Fibroblast of skin of left quadriceps (primary cell): ENCODE measurements around the gene CCR1.
"Not testable (repeated sequence)": the region's sequence is repeated elsewhere in the genome, so short reads cannot be mapped to it uniquely, and the experiment has no call there.

ENCODE experiments used
- DNase-seq, 2 experiments: peaks; one replicate each; pipeline ENCODE4 v3.0.0-alpha.2; 2013; ENCODE audit warnings: low read depth in 2 of 2

Gene CCR1

DNA sequence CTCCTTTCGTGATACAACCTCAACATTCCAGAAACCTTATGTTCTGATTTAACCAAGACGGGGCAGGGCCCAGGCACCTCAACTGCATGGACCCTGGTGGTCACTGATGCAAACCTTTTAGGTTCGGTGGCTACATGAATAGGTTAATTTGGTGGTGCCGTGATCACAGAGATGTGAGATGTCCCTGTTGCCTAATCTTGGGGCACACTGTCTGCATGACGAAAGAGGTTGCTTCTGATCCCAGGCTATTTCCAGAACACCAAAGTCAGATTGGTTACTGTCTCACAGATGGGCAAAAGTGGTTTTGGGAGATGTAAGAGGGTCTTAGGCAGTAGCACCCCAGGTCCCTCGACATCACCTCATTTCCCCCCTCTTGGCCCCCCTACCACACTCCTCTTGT is 4.0 kb upstream of the CCR1 start:
- no peak for DNase-seq

- DNase-seq: no peak
Observed at GRCh38 chr3:46209746-46210470, 1.8 kb upstream of the CCR1 start.

DNA sequence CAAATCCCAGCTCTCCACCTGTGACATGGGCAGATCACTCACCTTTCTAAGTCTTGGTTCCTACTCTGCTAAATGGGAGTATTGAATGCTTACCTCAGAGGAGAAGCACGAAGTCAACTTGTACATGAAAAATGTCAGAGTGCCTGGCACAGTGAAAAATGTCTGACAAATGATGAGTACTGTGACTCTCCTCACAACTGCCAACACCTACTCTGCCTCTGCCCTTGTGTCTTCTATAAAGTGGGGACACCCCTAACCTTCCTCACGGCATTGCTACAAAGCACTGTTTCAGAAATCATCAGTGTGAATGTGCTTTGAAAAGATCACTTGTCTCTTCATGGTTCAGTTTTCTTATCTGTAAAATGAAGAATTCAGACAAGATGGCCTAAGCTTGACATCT is 940 bp upstream of the CCR1 start:
- no peak for DNase-seq

- DNase-seq: not testable (repeated sequence)
Observed at GRCh38 chr3:46207514-46207913, 599 bp downstream of the CCR1 start.

DNA sequence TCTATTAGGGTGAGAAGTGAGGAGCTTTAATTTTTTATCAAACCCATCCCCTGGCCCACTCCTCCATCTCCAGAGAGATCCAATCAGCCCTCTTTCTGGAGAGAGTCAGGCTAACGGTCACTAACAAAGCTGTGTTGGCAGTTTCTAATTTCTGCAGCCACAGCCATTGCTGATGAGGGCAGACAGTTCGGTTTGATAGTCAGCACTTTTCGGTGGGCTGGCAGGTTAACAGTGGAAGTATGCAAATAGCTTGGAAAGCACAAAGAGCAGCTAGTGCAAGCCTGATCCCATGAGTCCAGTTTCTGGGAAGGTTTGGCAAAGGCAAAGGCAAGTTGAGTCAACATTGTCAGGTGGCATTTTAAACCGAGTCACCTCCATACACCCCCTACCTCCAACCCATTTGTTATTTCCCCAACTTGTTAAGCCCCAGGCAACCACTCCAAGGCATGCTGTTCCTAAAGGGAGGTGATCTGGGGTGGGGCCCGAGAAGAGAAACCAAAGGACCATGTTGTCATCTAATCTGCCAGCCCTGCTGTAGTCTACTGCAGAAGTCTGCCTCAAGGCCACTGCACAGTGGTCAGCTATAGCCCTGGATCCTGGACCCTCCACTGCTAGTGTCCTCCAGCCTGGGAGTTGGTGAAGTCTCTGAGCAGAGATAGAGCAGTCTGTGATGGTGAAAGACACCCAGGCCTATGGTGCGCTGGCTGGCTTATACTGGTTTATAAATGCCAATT is 1.7 kb downstream of the CCR1 start:
- no peak for DNase-seq

GRCh38 chr3:46205286-46205960 is 2.7 kb downstream of the CCR1 start:
- DNase-seq: no peak

- no peak for DNase-seq
Observed at GRCh38 chr3:46203681-46204080, 4.4 kb downstream of the CCR1 start.

GRCh38 chr3:46202535-46202934 is 5.6 kb downstream of the CCR1 start:
- DNase-seq: no peak

GRCh38 chr3:46200790-46201189 is 7.3 kb downstream of the CCR1 start:
- DNase-seq: no peak

- no peak for DNase-seq
Observed at GRCh38 chr3:46200211-46200610, 7.9 kb downstream of the CCR1 start.

DNA sequence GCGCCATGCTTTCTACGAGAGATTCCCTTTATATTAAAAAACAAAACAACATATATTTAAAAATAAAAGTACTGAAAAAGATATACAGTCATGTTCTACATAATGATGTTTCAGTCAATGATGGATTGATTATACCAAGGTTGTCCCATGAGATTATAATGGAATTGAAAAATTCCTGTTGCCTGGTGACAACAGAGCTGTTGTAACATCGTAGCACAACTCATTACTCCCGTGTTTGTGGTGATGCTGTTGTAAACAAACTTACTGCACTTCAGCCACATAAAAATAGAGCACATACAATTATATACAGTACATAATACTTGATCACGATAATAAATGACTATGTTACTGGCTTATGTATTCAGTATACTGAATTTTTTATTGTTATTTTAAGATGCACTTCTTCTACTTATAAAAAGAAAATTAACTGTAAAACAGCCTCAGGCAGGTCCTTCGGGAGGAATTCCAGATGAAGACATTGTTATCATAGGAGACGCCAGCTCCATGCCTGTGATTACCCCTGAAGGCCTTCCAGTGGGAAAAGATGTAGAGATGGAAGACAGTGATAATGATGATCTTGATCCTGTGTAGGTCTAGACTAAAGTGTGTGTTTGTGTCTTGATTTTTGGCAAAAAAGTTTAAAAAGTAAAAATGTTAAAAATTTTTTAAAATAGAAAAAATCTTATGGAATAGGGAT is 11.7 kb downstream of the CCR1 start:
- DNase-seq: no peak

GRCh38 chr3:46194868-46195553 is 13.1 kb downstream of the CCR1 start:
- DNase-seq: no peak

DNA sequence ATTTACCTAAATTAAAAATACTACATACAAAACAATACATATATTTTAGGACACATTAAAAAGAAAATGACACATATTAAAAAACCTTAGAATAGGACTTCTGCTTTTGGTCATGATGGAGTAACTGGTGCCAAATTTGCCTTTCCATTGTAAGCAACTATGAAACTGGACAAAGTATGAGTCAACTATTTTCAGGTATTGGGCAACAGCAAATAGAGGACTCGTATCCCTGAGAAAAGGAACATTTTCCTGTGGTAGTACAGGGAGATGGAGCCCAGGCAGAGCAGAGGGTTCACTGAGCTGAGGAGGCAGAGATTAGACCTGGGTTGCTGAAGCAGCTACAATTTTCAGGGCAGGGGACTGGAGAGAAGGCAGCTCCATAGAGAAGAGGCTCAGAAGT is 14.7 kb downstream of the CCR1 start:
- DNase-seq: no peak

- no peak for DNase-seq
Observed at GRCh38 chr3:46192939-46193338, 15.2 kb downstream of the CCR1 start.

GRCh38 chr3:46191730-46192129 is 16.4 kb downstream of the CCR1 start:
- DNase-seq: no peak

- DNase-seq: no peak
Observed at GRCh38 chr3:46188708-46189107, 19.4 kb downstream of the CCR1 start.

- no peak for DNase-seq
Observed at GRCh38 chr3:46187876-46188275, 20.2 kb downstream of the CCR1 start.

- DNase-seq: no peak
Observed at GRCh38 chr3:46187341-46187700, 20.8 kb downstream of the CCR1 start.

DNA sequence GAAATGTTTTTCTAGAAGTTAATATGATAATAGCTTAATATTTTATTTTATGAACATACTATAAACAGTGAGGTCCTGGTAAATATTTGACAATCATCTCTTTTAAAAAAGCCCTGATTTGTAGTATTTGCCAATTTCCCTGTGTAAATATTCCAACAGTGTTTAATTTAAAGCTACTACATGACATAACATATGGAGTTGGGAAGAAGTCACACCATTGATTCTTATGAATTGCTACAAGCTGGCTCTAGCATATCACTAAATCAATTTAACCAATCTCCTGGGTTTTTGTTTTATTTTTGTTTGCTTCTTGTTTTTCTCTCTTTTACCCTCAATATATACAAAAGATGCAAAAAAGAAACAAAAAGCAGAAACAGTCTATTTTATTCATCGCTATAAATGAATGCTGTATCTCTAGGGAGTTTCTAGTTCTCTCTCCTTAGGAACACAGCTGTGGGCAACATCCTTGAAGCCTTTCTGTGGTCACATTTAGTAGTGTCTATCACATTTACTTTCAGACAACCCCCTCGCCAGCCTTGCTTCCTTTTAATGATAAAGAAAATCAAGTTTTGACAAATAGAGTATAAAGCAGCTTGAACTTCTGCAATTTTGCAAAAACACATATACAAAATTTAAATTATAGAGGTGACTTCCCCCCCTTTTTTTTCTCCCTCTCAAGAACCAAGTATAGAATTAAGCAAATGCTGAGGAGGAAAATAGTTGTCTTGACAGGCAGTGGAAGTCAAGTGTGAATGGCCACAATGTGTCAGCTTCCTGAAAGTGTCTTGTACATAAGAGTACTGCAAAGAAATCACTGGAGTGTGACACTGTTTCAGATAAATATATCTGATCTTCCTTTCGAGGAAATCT is 21.4 kb downstream of the CCR1 start:
- DNase-seq: no peak

DNA sequence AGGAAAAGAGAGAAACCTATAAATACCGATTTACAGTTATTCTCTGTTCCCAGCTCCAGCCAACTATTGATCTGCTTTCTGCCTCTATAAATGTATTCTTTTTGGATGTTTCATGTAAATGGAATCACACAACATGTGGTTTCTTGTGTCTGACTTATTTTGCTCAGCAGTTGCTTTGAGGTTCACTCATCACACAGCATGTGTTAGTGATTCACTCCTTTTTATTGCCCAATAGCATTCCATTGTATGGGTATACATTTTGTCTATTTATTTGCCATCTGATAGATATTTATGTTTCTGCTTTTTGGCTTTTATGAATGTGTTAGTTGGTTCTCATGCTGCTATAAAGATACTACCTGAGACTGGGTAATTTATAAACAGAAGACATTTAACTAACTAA is 23.6 kb downstream of the CCR1 start:
- peak; percentile 68 for DNase-seq

- no peak for DNase-seq
Observed at GRCh38 chr3:46183330-46183729, 24.8 kb downstream of the CCR1 start.
